Middle frontal gyrus (tissue), 1 donor: Measurements from ENCODE around the gene DCAF11.
A peak's percentile ranks its signal among the peaks of the same experiment; 100 is the strongest.

Experiments used
- DNase-seq: peaks from one replicate; pipeline ENCODE4 v3.0.0-alpha.2; 2015; ENCODE audit warnings: low spot score; ENCODE audit errors: extremely low spot score

Gene DCAF11

DNA sequence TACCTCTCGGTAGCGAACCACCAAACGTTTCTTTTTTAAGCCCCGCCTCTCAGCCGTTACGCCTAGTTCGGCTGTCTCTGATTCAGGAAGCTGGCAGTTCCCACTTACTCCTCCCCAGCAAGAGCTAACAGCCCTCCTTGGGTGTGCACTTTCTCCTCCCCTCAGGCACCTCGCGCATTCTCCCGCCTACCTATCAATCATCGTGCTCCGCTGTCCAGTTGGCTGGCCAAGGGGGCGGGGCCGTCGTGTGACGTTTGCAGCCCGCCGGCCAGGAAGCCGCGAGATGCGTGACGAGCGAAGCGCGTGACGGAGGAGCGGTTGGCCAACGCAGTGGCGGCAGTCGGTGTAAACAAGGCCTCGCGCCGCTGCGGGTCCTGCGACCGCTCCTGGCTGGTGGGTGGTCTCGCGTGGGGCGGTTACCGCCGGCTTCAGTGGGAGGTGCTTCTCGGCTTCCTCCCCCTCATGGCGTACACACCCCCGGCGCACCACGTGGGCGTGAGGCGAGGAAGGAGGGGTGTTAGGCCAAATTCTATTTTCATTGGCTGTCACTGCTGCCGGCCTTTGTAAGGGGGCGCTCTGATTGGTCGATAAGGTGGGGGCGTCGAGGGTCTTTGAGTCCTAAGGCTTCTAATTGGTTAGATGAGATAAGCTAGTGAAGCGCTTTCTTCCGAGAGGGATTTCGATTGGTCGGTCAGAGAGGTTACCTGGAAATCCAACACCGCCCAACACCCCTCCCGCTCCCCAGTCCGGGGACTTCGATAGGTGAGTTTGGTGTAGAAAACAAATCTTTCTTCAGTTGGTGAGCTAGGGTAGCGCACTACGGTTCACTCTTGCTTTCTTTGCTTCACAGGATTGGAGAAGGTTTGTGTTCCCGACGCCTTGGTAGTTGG is at the start of gene DCAF11, which contains the start of gene NRL:
DCAF11 (plus strand) TSS at position 246 of the 890 bp plus-strand sequence. CDS start 818 bp downstream, outside the sequence.
NRL (minus strand) TSS at position 418 of the 890 bp plus-strand sequence. CDS start 32,101 bp downstream, outside the sequence.
- peak; percentile 99 for DNase-seq

DNA sequence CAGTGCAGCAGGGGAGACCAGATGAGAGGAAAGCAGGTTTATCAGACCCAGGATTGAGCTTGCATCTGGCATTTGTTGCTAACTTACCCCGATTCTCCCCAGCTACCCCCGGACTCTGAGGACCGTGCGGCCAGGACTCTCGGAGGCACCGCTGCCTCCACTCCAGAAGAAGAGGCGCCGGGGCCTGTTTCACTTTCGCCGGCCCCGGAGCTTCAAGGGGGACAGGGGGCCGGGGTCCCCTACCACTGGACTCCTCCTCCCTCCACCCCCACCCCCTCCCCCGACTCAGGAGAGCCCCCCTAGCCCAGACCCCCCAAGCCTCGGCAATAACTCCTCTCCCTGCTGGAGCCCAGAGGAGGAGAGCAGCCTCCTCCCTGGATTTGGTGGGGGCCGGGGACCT is 49.7 kb upstream of the DCAF11 start:
- DNase-seq: no peak

DNA sequence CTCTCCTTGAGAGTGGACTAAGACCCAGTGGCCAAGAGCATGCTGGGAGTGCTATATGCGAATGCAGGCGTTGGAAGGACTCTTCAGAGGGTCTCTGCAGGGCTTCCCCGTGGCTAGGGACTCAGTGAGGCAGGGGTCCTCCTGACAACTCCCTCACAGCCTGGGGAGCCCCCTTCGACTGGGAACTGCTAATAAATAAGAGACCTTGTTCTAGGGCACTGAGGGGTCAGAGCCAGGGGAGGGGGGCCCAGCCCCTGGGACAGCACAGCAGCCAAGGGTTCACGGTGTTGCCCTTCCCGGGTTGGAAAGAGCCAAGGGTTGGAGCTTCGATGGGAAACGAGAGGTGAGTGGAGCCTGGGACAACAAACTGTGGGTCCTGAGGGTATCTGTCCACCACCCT is 49.2 kb upstream of the DCAF11 start:
- no peak for DNase-seq

DNA sequence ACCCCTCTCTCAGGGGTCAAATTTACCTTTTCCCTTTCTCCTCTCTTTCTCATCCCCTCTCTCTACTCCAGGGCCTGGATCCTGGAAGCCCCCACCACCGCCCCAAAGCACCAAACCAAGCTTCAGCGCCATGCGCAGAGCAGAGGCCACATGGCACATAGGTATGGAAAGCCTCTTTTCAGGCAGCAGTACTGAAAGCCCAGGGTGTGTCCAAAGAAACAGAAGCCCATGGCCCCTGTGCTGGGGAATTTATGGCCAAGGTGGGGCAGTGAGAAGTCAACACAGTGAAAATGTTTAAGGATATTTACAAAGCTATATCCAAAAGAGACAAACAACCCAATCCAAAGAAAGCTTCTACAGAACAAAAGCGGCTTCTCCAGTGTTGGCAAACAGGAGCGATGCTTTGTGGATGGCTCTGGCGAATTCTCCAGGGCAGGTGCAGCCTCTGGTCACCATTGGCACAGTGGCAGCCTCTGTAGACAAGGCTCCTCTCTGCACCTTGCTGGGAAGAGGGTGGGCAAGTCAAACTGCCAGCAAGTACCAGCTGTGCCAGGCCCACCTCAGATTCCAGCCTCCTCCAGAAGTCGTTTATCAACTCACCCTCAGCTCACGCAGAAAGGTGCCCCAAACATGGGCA is 48.0 kb upstream of the DCAF11 start:
- no peak for DNase-seq

DNA sequence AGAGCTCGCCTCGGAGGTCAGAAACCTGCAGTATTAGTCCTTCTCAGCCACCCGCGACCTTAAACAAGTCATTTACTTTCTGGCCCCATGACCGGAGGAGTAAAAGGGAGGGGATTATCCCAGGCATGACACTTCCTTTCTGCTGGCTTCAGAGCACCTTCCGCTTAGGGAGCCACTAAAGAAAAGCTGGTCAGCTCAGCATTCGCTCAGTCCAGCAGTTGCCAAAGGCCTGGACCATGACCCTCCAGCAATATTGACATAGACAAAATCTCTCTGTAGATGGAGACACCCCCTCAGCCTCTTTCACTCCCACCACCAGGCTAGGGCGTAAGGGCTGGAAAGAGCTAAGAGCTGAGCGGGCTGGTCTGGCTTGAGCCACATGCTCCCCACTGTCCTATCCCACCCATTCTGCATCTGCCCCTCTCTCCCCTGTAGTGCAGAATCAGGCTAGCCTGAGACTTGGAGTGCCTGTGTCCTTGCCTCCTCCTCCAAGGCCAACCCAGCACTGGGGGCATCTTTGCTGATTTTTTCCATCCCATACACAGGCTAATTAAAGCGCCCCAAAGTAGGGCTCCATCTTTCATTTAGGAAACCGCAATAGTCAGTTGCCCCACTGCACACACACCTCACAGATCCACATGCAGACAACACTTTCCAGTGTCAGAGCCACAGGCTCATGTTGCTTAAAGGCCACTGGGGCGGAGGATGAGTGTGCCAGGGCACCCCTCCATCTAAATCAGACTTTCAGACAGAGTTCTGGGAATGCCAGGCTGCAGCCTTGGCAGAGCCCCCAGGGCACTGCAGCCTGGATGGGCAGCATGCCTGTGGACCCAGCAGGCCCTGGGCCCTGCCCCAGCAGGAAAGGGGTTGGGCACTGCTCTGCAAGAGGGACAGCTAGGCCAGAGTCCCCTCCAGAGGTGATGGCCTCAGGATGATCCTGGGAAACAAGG is 47.2 kb upstream of the DCAF11 start:
- DNase-seq: no peak

DNA sequence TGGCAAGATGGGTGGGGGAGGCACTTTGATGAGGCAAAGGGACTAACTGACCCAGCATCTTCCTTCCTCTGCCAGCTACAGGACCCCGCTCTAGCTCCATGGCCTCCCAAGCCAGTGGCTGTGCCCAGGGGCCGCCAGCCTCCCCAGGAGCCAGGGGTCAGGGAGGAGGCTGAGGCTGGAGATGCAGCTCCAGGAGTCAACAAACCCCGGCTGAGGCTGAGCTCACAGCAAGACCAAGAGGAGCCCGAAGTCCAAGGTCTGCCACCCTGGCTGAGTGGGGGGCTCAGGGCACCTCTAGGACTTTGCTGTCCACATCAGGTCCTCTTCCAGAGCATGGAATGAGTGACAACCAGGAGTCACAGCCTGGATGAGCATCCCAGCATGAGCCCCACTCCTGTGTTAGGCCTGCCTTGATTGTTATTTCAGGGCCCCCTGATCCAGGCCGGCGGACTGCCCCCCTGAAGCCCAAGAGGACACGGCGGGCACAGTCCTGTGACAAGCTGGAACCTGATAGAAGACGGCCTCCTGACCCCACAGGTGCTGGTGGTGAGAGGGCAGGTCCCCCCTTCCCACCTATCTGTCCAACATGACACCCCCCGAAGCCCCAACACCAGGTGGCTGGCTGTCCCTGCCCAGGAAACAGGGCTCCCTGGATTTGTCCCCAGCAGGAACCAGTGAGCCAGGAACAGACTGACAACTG is 45.7 kb upstream of the DCAF11 start:
- no peak for DNase-seq

DNA sequence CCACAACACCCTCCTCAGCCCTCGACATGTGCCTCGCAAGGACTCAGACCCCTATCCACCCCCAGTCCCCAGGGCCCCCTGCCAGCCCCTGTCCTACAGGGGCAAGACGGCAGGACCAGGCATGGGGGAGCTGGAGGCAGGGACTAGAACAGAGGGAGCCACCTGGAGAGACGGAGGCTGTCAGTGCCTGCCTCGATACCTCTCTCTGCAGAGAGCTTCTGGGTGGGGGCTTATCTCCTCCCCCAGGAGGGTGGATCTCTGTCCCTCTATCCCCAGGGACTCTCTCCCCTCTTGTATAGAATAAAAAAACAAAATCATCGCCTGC is 45.2 kb upstream of the DCAF11 start:
- DNase-seq: no peak

DNA sequence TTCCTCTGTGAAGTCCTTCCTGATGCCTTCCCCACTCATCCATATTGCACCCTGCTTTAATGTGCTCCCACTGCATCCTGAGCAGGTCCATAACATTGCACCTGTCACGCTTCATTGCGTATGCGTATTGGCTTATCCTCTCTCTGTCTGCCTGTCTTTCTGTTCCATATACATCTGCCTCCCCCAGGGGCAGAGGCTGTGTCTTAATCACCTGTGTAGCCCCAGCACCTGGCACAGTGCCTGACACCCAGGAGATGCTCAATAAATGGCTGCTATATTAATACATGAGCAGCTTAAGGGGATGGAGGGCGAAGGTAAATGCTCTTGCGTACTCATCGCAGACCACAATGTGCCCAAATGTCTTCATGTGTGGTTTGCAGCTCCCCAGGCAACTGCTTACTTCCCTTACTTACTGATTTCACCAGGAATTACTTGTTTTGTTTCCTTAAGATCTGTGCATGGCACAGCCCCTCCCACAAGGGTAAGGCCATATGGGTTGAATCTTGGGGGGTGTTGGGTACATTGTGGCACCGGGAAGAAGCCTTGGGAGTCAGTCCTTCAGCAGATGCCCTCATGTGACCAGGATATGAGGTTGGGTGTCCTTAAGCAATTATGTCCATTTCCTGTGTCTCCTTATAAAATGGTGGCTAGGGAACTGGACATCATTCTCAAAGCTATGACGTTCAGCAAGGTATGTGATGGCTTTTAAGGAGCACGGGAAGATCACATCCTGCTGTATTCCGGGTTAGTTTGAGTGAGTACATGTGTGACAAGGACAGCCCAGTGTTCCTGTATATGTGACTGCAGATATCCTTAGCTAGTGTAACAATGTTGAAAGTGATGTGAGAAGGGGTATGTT is 44.1 kb upstream of the DCAF11 start:
- no peak for DNase-seq

DNA sequence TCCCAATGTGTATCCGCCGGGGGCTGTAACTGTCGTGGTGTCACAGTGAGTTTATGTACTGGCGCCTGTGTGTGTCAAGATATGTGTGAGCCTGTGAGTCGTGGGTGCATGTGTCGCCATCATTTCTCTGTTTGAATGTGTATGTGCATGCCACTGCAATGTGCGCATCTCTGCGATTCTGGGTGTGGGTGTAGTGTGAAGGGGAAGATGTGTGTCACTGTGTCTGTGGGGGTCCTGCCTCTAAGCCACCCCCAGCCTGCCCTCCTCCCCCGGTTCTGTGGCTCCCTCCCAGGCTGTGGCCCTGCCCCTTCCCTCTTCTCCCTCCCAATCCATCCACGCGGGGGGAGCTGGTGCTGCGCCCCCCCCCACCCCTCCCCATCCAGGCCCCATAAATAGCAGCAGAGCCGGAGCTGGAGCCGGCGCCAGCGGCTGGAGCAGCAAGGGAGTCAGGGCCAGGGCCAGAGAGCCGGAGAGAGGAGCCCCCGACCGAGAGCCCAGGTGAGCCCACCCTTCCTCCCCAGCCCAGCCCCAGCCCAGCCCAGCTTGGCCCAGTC is 43.4 kb upstream of the DCAF11 start, which contains the start of gene CPNE6:
CPNE6 (plus strand) TSS at position 419 of the 554 bp plus-strand sequence. CDS start 1,375 bp downstream, outside the sequence.
- no peak for DNase-seq

DNA sequence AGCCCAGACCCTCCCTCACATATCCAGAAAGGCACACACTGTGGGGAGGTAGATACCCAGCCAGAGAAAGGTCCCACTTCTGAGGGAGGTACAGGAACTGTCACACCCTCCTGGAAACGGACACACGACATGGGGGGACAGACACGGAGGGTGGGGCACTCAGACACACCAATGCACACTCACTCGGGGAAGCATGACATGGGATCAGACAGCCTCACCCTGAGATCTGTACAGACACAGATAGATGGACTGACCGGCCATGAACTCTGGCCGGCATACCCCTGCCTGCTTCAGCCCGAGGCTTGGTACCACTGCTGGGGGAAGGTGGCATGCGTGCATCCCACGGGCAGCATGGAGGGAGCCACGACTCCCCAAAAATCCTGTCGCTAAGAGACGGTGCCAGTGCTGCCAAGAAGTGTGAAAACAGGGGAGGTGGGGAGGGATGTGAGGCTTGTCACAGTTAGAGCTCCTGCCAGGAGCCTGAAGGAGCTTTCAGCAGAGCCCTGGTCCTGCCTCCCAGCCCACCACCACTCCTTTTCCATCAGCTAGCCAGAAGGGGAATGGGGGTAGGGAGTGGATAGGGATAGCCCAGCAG is 42.6 kb upstream of the DCAF11 start:
- DNase-seq: no peak

DNA sequence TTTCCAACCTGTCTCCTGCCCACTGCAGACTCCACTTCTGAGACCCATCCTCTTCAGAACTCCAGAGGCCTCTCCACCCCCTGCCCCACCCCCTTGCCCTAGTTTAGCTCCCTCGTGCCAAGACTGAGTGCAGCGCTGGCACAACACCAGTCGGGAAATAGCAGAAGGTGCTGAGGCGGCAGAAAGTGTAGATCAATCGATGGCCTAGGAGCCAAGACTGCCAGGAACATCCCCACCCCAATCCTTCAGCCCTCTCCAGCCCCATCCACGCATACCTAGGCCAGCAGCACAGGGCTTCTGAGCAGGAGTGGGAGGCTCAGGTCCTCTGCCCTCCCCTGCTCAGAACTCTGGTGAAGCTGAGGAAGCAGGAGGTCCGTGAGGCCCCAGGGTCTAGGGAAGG is 42.1 kb upstream of the DCAF11 start:
- no peak for DNase-seq

DNA sequence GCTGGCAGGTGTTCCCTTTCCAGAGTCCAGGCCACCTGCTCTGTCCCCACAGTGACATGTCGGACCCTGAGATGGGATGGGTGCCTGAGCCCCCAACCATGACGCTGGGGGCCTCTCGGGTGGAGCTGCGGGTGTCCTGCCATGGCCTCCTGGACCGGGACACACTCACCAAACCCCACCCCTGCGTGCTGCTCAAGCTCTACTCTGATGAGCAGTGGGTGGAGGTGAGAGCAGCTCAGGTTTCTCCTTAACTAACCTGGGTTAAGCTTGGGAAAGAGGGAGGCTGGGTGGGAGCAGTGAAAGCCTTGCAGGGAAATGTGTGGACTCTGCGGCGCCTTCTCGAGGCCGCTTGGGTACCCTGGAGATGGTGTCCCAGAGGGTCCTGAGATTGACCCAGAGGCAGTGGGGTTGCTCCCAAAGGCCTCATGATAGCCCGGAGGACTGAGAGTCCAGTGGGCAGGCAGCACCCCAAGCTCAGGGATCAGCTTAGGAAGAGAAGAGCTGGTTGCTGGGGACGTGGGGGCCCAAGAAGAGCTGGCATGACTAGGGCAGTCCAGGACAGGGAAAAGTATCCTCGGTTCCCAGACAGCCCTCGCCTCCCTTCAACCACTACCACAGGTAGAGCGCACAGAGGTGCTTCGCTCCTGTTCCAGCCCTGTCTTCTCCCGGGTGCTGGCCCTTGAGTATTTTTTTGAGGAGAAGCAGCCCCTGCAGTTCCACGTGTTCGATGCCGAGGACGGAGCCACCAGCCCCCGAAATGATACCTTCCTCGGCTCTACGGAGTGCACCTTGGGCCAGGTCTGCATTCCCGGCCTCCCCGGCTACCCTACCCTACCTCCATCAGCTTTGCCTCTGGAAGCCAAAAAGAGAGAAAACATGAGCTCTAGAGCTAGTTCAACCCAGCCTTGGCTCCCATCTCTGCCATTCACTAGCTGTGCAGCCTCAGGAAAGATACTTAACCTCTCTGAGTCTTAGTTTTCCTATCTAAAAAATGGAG is 41.4 kb upstream of the DCAF11 start:
- DNase-seq: no peak

DNA sequence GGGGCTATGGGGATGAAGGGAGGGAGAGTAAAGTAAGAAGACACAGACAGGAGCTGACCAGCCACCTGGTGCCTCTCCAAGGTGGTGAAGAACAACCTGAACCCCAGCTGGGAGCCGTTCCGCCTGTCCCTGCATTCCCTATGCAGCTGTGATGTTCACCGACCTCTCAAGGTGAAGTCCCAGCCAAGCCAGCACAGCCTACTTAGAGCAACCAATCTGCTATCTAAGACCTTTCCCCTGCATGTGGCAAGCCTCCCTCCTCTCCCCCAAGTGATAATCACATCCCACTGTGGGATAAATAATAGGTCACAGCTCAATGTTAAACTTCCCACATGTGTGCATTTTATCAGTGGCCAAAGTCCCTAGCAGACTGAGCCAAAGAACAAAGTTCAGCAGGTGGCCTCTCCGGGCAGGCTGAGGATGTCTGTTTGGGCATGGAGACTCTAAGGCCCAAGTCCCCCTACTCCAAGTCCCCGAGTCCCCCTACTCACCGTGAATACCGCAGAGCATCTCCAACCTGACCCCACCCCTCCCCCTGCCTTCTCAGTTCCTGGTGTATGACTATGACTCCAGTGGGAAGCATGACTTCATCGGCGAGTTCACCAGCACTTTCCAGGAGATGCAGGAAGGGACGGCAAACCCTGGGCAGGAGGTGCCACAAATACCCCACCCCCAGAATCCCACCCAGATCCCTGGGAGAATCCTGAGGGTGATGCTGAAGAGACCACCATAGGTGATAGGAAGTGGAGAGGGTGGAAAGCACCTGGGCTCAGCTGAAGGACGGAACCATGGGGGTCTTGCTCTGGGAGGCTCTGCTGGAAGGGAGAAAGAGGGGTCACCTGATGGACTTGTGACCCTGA is 39.7 kb upstream of the DCAF11 start:
- no peak for DNase-seq

DNA sequence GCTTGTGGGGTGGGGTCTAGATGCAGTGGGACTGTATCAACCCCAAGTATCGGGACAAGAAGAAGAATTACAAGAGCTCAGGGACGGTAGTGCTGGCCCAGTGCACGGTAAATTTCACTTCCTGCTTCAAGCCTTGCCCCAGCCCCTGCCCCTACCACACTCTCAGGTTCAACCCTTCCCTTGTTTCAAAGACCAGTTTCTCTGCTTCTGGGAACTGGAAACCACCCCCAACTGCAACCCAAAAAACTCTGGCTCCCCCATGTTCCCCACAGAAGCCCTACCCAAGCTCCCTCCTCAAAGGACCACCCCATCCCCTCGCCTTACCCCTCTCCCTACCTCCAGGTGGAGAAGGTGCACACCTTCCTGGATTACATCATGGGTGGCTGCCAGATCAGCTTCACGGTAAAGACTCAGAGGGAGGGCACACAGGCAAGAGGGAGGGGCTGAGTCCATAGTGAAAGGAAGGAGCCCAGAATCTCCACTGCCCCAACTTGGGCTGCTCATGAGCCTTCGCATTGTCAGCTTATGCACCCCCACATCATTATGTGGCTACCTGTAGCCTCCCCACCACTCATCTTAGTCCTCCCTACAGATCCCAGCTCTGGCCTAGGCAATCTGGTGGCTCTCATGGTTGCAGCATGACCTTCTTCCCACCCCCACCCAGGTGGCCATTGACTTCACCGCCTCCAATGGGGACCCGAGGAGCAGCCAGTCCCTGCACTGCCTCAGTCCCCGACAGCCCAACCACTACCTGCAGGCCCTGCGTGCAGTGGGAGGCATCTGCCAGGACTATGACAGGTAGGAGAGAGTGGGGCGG is 38.9 kb upstream of the DCAF11 start:
- no peak for DNase-seq

DNA sequence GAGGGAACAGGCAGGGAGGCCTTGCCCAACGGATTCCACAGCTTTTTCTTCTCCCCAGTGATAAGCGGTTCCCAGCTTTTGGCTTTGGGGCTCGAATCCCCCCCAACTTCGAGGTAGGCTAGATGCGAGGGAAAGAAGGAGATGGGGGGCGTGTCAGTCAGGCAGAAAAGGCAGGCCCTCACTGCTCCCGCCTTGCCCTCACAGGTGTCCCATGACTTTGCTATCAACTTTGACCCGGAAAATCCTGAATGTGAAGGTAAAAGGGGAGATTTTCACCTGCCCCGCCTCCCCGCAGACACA is 38.3 kb upstream of the DCAF11 start:
- DNase-seq: no peak

DNA sequence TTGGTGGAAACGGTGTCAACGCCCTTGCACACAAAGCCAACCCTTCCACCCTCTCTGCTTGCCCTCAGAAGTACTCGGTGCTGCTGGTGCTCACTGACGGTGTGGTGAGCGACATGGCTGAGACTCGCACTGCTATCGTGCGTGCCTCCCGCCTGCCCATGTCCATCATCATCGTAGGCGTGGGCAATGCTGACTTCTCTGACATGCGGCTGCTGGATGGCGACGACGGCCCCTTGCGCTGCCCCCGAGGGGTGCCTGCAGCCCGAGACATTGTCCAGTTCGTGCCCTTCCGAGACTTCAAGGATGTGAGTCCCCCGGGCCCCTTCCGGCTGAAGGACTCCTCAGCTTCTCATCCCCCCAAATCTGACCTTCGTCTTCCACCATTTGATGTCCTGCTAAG is 37.5 kb upstream of the DCAF11 start:
- no peak for DNase-seq
